NCI-H2196 treated with DMSO at 0.1 percent for 48 hours (cell line): Measurements from ENCODE around the gene SRL.
"Not testable (repeated sequence)": the region's sequence is repeated elsewhere in the genome, so short reads cannot be mapped to it uniquely, and the experiment has no call there.

Experiments used
- DNase-seq: peaks from one replicate; lab custom pipeline; 2025; ENCODE audit not compliant: unreplicated experiment; lab: John Stamatoyannopoulos, UW

The SRL gene

GRCh38 chr16:4166821-4167220, 75.1 kb downstream of the SRL start:
- DNase-seq: no peak

- DNase-seq: no peak
These were observed 81.0 kb downstream of the SRL start for GRCh38 chr16:4160658-4161430.

GRCh38 chr16:4159726-4160125, 82.2 kb downstream of the SRL start:
- DNase-seq: no peak

GRCh38 chr16:4158143-4159093, 83.5 kb downstream of the SRL start:
- DNase-seq: no peak

- DNase-seq: no peak
These were observed 84.5 kb downstream of the SRL start for GRCh38 chr16:4157376-4157825.

GRCh38 chr16:4156503-4156902, 85.4 kb downstream of the SRL start:
- not testable (repeated sequence) for DNase-seq

- DNase-seq: not testable (repeated sequence)
These were observed 88.5 kb downstream of the SRL start for GRCh38 chr16:4153364-4153763.

- no peak for DNase-seq
These were observed 89.6 kb downstream of the SRL start for GRCh38 chr16:4152267-4152666.

GRCh38 chr16:4147236-4147635, 94.6 kb downstream of the SRL start:
- no peak for DNase-seq

- DNase-seq: no peak
These were observed 99.6 kb downstream of the SRL start for GRCh38 chr16:4142268-4142667.

- DNase-seq: no peak
These were observed 100.3 kb downstream of the SRL start for GRCh38 chr16:4141604-4142003.

- no peak for DNase-seq
These were observed 101.2 kb downstream of the SRL start for GRCh38 chr16:4140652-4141051.

- DNase-seq: no peak
These were observed 101.9 kb downstream of the SRL start for GRCh38 chr16:4139968-4140367.
